Measurements from ENCODE around the gene CENPVL2. TPM values are rescaled to one million over a fixed set of nuclear protein-coding genes. Genes with fewer than 3 reads are reported as not detected.
"Not testable (repeated sequence)": the region's sequence is repeated elsewhere in the genome, so short reads cannot be mapped to it uniquely, and the experiment has no call there.

CENPVL2 gene
- polyA plus RNA-seq (2011; rRNA removed) (not detected in 2 replicates), polyA plus RNA-seq (2017; fragmentation: RNase III; extraction: RNeasy Plus Mini Kit Qiagen cat#74134 plus additional on column Dnase treatment) (not detected in 3 replicates), polyA minus RNA-seq (2011; rRNA and poly(A)+ RNA removed) (not detected in 2 replicates)
- polyA plus RNA-seq (2012; cell fraction: cytosol; rRNA removed): not detected in 2 replicates
- polyA plus RNA-seq (2012; cell fraction: nucleus; rRNA removed): not detected in 2 replicates

DNA sequence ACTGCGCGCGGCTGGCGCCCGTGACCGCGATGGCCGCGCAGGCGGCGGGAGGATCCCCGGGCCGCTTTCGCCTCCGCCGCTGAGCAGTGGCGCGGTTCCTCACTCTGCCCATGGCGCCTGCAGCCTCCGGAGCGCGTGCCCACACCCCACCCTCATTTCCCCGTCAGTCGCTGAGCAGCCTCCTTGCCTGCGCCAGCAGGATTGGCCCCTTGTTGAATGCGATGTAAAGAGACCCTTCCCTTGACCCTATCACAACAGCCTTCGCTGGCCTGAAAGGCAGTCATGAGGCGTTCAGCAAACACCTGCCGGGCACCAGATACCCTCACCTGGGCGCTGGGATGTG is at the start of gene CENPVL2:
CENPVL2 (minus strand) TSS at position 112 of the 343 bp plus-strand sequence; CDS start at position 112, 0 bp downstream.
- CTCF ChIA-PET; H3K4me2 ChIP-seq; H3K27ac ChIP-seq; POLR2A ChIA-PET; H3K9me3 ChIP-seq; H3K4me1 ChIP-seq; ATAC-seq; FAIRE-seq; DNase-seq (ENCODE audit: low read depth in 1 of 2, low spot score in 1 of 2); H3K4me3 ChIP-seq: not testable (repeated sequence)
- WGBS (ENCODE audit: missing lambda C conversion rate): no CpG with 5 or more reads among the region's 30 CpGs

DNA sequence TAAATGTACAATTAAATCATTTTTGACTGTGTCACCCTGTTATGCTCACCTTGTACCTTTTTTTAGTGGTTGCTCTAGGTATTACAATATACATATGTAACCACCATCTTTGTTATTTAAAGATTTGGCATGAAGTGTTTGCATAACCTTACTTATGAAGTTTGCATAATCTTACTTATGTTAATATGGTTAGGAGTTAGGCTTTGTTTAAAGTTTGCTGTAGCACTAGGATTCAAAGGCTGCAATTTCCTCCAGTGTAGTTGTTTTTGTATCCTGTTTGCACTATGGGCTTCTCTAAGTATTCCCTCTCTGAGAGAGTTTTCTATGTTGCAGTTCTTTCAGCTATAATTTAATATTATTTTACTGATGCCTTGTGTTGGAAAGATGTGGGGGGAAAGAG is 45.6 kb upstream of the CENPVL2 start:
- Histone ChIP-seq H3K4me2 (no peak overlapping the region), H3K27ac (no peak overlapping the region), H3K4me1 (no peaks in the 10 kb centered on the region), H3K4me3 (no peak overlapping the region), H3K9me3 (no peaks in the 10 kb centered on the region)
- DNase-seq (ENCODE audit: low read depth in 1 of 2, low spot score in 1 of 2): no peak
- ChIA-PET POLR2A (no interaction called here), CTCF (no interaction called here)
- FAIRE-seq: no peak
- ATAC-seq: no peak
- TF ChIP-seq ZSCAN20 (CRISPR knock-in tag; IDR thresholded peaks at IDR 0.05) (no peak), ZNF302 (CRISPR knock-in tag; IDR thresholded peaks at IDR 0.05) (no peak), ZC3H11A (IDR thresholded peaks at IDR 0.05) (no peak), HOXB5 (CRISPR knock-in tag; IDR thresholded peaks at IDR 0.05) (no peak), NFE2L2 (conservative IDR thresholded peaks at IDR 0.05; ENCODE audit: low read length) (no peak), ESRRA (IDR thresholded peaks at IDR 0.05; ENCODE audit: borderline replicate concordance, low read length) (no peak), GATA3 (IDR thresholded peaks at IDR 0.05; ENCODE audit: borderline replicate concordance) (no peak), TFCP2L1 (CRISPR knock-in tag; IDR thresholded peaks at IDR 0.05) (no peak), SMC3 (IDR thresholded peaks at IDR 0.05) (no peak), RFX5 (IDR thresholded peaks at IDR 0.05) (no peak), ZFP36 (IDR thresholded peaks at IDR 0.05; ENCODE audit: borderline replicate concordance, partially characterized antibody) (no peak), MAFK (IDR thresholded peaks at IDR 0.05; ENCODE audit: partially characterized antibody) (no peak), POLR2A (IDR thresholded peaks at IDR 0.05; ENCODE audit: low read length) (no peak)
- TF ChIP-seq, protein P1, sequence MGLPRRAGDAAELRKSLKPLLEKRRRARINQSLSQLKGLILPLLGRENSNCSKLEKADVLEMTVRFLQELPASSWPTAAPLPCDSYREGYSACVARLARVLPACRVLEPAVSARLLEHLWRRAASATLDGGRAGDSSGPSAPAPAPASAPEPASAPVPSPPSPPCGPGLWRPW (IDR thresholded peaks at IDR 0.05): no peak
- TF ChIP-seq, protein P2, sequence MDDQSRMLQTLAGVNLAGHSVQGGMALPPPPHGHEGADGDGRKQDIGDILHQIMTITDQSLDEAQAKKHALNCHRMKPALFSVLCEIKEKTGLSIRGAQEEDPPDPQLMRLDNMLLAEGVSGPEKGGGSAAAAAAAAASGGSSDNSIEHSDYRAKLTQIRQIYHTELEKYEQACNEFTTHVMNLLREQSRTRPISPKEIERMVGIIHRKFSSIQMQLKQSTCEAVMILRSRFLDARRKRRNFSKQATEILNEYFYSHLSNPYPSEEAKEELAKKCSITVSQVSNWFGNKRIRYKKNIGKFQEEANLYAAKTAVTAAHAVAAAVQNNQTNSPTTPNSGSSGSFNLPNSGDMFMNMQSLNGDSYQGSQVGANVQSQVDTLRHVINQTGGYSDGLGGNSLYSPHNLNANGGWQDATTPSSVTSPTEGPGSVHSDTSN (IDR thresholded peaks at IDR 0.05): no peak
- TF ChIP-seq, protein P3, sequence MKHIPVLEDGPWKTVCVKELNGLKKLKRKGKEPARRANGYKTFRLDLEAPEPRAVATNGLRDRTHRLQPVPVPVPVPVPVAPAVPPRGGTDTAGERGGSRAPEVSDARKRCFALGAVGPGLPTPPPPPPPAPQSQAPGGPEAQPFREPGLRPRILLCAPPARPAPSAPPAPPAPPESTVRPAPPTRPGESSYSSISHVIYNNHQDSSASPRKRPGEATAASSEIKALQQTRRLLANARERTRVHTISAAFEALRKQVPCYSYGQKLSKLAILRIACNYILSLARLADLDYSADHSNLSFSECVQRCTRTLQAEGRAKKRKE (CRISPR knock-in tag; IDR thresholded peaks at IDR 0.05; ENCODE audit: low read depth): no peak
- TF ChIP-seq, protein P4, sequence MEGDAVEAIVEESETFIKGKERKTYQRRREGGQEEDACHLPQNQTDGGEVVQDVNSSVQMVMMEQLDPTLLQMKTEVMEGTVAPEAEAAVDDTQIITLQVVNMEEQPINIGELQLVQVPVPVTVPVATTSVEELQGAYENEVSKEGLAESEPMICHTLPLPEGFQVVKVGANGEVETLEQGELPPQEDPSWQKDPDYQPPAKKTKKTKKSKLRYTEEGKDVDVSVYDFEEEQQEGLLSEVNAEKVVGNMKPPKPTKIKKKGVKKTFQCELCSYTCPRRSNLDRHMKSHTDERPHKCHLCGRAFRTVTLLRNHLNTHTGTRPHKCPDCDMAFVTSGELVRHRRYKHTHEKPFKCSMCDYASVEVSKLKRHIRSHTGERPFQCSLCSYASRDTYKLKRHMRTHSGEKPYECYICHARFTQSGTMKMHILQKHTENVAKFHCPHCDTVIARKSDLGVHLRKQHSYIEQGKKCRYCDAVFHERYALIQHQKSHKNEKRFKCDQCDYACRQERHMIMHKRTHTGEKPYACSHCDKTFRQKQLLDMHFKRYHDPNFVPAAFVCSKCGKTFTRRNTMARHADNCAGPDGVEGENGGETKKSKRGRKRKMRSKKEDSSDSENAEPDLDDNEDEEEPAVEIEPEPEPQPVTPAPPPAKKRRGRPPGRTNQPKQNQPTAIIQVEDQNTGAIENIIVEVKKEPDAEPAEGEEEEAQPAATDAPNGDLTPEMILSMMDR (IDR thresholded peaks at IDR 0.05): no peak

DNA sequence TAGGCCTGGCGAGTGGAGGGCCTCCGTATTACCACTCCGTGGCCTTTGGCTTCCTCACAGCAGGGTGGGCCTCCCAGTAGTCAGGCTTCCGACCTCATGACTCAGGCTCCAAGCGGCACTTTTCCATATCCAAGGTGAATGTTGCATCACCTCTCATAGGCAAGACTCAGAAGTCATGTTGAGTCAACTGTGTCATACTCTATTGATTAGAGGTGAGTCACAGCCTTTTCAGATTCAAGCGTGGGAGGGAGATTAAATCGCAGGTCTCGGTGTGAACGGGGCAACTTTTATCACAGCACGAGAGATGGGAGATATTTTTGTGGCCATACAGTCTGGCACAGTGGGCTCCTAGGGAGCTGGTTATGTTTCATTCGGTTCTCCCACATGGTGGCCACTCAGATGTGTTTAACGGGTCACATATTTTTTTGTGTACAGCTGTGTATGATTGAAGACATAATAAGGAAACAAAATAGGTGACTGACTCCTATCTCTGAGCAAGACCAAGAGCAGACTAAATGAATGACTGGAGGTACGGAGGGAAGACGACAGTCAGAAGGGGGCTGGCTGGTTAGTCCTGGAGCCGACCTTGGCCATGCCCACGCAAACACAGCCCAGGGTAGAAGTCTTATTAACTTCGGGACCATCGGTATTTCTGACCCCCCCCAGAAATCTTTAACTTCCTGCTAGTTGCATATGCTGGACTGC is 30.5 kb upstream of the CENPVL2 start:
- H3K4me2 ChIP-seq; H3K4me1 ChIP-seq; H3K4me3 ChIP-seq; POLR2A ChIA-PET; H3K27ac ChIP-seq; CTCF ChIA-PET; DNase-seq (ENCODE audit: low read depth in 1 of 2, low spot score in 1 of 2); H3K9me3 ChIP-seq; FAIRE-seq: not testable (repeated sequence)
- ATAC-seq: 0 out of 6 replicates have a peak, but pooled peaks of 1 of the 2 experiments have one; percentile 39
- no CpG with 5 or more reads among the region's 18 CpGs for WGBS (ENCODE audit: missing lambda C conversion rate)

DNA sequence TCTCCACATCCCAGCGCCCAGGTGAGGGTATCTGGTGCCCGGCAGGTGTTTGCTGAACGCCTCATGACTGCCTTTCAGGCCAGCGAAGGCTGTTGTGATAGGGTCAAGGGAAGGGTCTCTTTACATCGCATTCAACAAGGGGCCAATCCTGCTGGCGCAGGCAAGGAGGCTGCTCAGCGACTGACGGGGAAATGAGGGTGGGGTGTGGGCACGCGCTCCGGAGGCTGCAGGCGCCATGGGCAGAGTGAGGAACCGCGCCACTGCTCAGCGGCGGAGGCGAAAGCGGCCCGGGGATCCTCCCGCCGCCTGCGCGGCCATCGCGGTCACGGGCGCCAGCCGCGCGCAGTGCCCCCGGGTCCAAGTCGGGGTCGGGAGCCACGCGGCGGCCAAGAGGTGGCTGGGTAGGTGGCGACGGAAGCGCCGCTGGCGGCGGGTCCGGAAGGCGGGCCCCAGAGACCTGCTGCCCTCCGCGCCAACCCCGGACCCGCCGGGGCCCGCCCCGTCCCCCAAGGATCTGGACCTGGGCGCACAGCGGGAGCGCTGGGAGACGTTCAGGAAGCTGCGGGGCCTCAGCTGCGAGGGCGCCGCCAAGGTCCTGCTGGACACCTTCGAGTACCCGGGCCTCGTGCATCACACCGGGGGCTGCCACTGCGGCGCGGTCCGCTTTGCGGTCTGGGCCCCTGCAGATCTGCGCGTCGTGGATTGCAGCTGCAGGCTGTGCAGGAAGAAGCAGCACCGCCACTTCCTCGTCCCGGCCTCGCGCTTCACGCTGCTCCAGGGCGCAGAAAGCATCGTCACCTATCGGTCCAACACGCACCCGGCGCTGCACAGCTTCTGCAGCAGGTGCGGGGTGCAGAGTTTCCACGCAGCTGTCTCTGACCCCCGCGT is 27.9 kb upstream of the CENPVL2 start, which contains the start of gene CENPVL1:
CENPVL1 (plus strand) TSS at position 236 of the 888 bp plus-strand sequence; CDS start at position 236, 0 bp downstream.
- FAIRE-seq; H3K9me3 ChIP-seq; DNase-seq (ENCODE audit: low read depth in 1 of 2, low spot score in 1 of 2); H3K27ac ChIP-seq; ATAC-seq; POLR2A ChIA-PET; H3K4me1 ChIP-seq; H3K4me2 ChIP-seq; H3K4me3 ChIP-seq; CTCF ChIA-PET: not testable (repeated sequence)
- WGBS (ENCODE audit: missing lambda C conversion rate): no CpG with 5 or more reads among the region's 87 CpGs
